ENCODE measurements around the gene RYR1. TPM values are rescaled to one million over a fixed set of nuclear protein-coding genes. Genes with fewer than 3 reads are reported as not detected.

RYR1 gene
- total RNA-seq, 1 experiment from 2014 or later: 34.2 TPM

DNA sequence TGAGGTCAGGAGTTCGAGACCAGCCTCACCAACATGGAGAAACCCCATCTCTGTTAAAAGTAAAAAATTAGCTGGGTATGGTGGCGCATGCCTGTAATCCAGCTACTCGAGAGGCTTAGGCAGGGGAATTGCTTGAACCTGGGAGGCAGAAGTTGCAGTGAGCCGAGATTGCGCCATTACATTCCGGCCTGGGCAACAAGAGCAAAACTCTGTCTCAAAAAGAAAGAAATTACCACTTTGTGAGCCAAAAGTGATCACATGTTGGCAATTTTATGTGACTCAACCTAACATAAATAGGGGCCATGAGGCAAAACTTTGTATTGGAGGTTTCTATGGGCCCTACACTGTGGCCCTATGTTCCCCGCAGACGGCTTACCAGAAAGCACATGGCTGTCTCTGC, 112.1 kb downstream of the RYR1 start:
- peaks cover 19% of the 10 kb centered on the region for H3K4me1 ChIP-seq (ENCODE audit: control insufficient read depth, insufficient read depth, low read length)
- TF ChIP-seq TCF7L2 (IDR thresholded peaks at IDR 0.05; ENCODE audit: low read depth, low read length): no peak
- TF ChIP-seq POLR2AphosphoS5 (IDR thresholded peaks at IDR 0.05; ENCODE audit: low read depth, low read length): no peak
- TF ChIP-seq SIN3A (IDR thresholded peaks at IDR 0.05; ENCODE audit: borderline replicate concordance, insufficient read depth, low read depth, low read length): no peak
- TF ChIP-seq, protein P1, sequence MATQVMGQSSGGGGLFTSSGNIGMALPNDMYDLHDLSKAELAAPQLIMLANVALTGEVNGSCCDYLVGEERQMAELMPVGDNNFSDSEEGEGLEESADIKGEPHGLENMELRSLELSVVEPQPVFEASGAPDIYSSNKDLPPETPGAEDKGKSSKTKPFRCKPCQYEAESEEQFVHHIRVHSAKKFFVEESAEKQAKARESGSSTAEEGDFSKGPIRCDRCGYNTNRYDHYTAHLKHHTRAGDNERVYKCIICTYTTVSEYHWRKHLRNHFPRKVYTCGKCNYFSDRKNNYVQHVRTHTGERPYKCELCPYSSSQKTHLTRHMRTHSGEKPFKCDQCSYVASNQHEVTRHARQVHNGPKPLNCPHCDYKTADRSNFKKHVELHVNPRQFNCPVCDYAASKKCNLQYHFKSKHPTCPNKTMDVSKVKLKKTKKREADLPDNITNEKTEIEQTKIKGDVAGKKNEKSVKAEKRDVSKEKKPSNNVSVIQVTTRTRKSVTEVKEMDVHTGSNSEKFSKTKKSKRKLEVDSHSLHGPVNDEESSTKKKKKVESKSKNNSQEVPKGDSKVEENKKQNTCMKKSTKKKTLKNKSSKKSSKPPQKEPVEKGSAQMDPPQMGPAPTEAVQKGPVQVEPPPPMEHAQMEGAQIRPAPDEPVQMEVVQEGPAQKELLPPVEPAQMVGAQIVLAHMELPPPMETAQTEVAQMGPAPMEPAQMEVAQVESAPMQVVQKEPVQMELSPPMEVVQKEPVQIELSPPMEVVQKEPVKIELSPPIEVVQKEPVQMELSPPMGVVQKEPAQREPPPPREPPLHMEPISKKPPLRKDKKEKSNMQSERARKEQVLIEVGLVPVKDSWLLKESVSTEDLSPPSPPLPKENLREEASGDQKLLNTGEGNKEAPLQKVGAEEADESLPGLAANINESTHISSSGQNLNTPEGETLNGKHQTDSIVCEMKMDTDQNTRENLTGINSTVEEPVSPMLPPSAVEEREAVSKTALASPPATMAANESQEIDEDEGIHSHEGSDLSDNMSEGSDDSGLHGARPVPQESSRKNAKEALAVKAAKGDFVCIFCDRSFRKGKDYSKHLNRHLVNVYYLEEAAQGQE (IDR thresholded peaks at IDR 0.05; ENCODE audit: insufficient read depth in 1 of 2, low read depth in 2 of 2, low read length in 1 of 2): no peak
- TF ChIP-seq CTCF (IDR thresholded peaks at IDR 0.05): no peak
- ATAC-seq (no peak), DNase-seq (ENCODE audit: low read depth, low spot score) (no peak)
- POLR2A ChIA-PET: interaction anchor here (0.8 kb wide), 1 partner anchor 89 kb away, joined by 4 read pairs; no protein-coding TSS in a partner anchor
- in situ Hi-C loops (cut with HindIII; ENCODE audit: low pct_unique_long_range_greater_than_20kb, low sequenced_read_pairs) (loop anchor here (5.0 to 10.0 kb wide), 5 partner anchors 43 to 1749 kb away; partner anchors contain the start of genes EIF3K and MAP4K1), intact Hi-C loops (cut with micrococcal nuclease; ENCODE audit: unreplicated experiment) (loop anchor here (10.0 kb wide), 1 partner anchor 389 kb away; the partner anchor contains the start of genes MRPS12 and SARS2)
- peaks cover 4% of the 10 kb centered on the region; the same call in 1 of the 2 replicates for H3K27me3 ChIP-seq (ENCODE audit: control insufficient read depth, insufficient read depth, low read length)
- no peak overlapping the region for H3K4me3 ChIP-seq (ENCODE audit: low read depth in 2 of 2, low read length in 2 of 2)
- CTCF ChIA-PET: interaction anchor here (0.6 to 2.6 kb wide), 8 partner anchors 18 to 386 kb away, joined by 3 to 66 read pairs (median 5); partner anchors contain the start of gene ACTN4
- H3K27ac ChIP-seq (ENCODE audit: low read length): no peak overlapping the region
- no TSS peak for BruUV-seq (replicated peaks)
- H3K9me3 ChIP-seq (ENCODE audit: control insufficient read depth, insufficient read depth, low read depth, low read length): no peaks in the 10 kb centered on the region
- no peaks in the 10 kb centered on the region for H3K36me3 ChIP-seq (ENCODE audit: control insufficient read depth, insufficient read depth, low read length)

- TF ChIP-seq TCF7L2 (IDR thresholded peaks at IDR 0.05; ENCODE audit: low read depth, low read length) (no peak), CTCF (IDR thresholded peaks at IDR 0.05) (no peak), SIN3A (IDR thresholded peaks at IDR 0.05; ENCODE audit: borderline replicate concordance, insufficient read depth, low read depth, low read length) (no peak), POLR2AphosphoS5 (IDR thresholded peaks at IDR 0.05; ENCODE audit: low read depth, low read length) (no peak)
- TF ChIP-seq, protein P1 (IDR thresholded peaks at IDR 0.05; ENCODE audit: insufficient read depth in 1 of 2, low read depth in 2 of 2, low read length in 1 of 2): no peak
- Histone ChIP-seq H3K4me1 (ENCODE audit: control insufficient read depth, insufficient read depth, low read length) (peaks cover 19% of the 10 kb centered on the region), H3K4me3 (ENCODE audit: low read depth in 2 of 2, low read length in 2 of 2) (no peak overlapping the region), H3K27me3 (ENCODE audit: control insufficient read depth, insufficient read depth, low read length) (peaks cover 6% of the 10 kb centered on the region; the same call in 1 of the 2 replicates), H3K36me3 (ENCODE audit: control insufficient read depth, insufficient read depth, low read length) (no peaks in the 10 kb centered on the region), H3K27ac (ENCODE audit: low read length) (no peak overlapping the region), H3K9me3 (ENCODE audit: control insufficient read depth, insufficient read depth, low read depth, low read length) (no peaks in the 10 kb centered on the region)
- ChIA-PET POLR2A (interaction anchor here (0.6 to 0.7 kb wide), 2 partner anchors 281 to 374 kb away, joined by 3 to 11 read pairs; no protein-coding TSS in a partner anchor), CTCF (interaction anchor here (0.5 to 2.1 kb wide), 8 partner anchors 9 to 1608 kb away, joined by 3 to 11 read pairs (median 4); no protein-coding TSS in a partner anchor)
- no peak for DNase-seq (ENCODE audit: low read depth, low spot score)
- ATAC-seq: no peak
- in situ Hi-C loops (cut with HindIII; ENCODE audit: low pct_unique_long_range_greater_than_20kb, low sequenced_read_pairs): loop anchor here (5.0 to 10.0 kb wide), 5 partner anchors 45 to 1747 kb away; partner anchors contain the start of genes EIF3K and MAP4K1
- no TSS peak for BruUV-seq (replicated peaks)
- intact Hi-C loops (cut with micrococcal nuclease; ENCODE audit: unreplicated experiment): loop anchor here (10.0 kb wide), 1 partner anchor 387 kb away; the partner anchor contains the start of genes MRPS12 and SARS2
Observed at GRCh38 chr19:38547421-38547820, 113.9 kb downstream of the RYR1 start.
